H9 (cell line): ENCODE data around the gene WDR75. TPM values are rescaled to one million over a fixed set of nuclear protein-coding genes. Genes with fewer than 3 reads are reported as not detected.

Source experiments
- DNase-seq: peaks from one replicate; pipeline ENCODE4 v3.0.0-alpha.2; 2017
- H2AFZ ChIP-seq: one replicate; pipeline ENCODE4 v1.6.1; 2013; ENCODE audit warnings: mild to moderate bottlenecking, low read length, control low read depth, moderate library complexity
- H2AK5ac ChIP-seq: 2 replicates; pipeline ENCODE4 v1.6.1; 2013; ENCODE audit warnings: low read length, control low read depth, mixed read lengths; ENCODE audit not compliant: insufficient read length
- H2BK120ac ChIP-seq: one replicate; pipeline ENCODE4 v1.6.1; 2013; ENCODE audit warnings: low read depth, mild to moderate bottlenecking, low read length, control low read depth, inconsistent platforms; ENCODE audit not compliant: poor library complexity, severe bottlenecking
- H2BK12ac ChIP-seq: 2 replicates; pipeline ENCODE4 v1.6.1; 2013; ENCODE audit warnings: low read length, control low read depth, mixed read lengths, low read depth; ENCODE audit not compliant: insufficient read length
- H2BK15ac ChIP-seq: 2 replicates; pipeline ENCODE4 v1.6.1; 2013; ENCODE audit warnings: low read depth, low read length, control low read depth
- H2BK20ac ChIP-seq: one replicate; pipeline ENCODE4 v1.6.1; 2013; ENCODE audit warnings: low read depth, mild to moderate bottlenecking, low read length, control low read depth, inconsistent platforms; ENCODE audit not compliant: poor library complexity, severe bottlenecking
- H2BK5ac ChIP-seq: 2 replicates; pipeline ENCODE4 v1.6.1; 2013; ENCODE audit warnings: low read length, control low read depth, mixed read lengths; ENCODE audit not compliant: insufficient read length
- H3K14ac ChIP-seq: 2 replicates; pipeline ENCODE4 v1.6.1; 2013; ENCODE audit warnings: low read length, control low read depth; ENCODE audit not compliant: insufficient read depth
- H3K18ac ChIP-seq: 2 replicates; pipeline ENCODE4 v1.6.1; 2013; ENCODE audit warnings: low read depth, mild to moderate bottlenecking, mixed read lengths, low read length, control low read depth; ENCODE audit not compliant: insufficient read length
- H3K23ac ChIP-seq: 2 replicates; pipeline ENCODE4 v1.6.1; 2013; ENCODE audit warnings: low read length, control low read depth, mixed read lengths, low read depth; ENCODE audit not compliant: insufficient read length
- H3K23me2 ChIP-seq: 2 replicates; pipeline ENCODE4 v1.6.1; 2013; ENCODE audit warnings: low read depth, mild to moderate bottlenecking, mixed read lengths, low read length, control low read depth; ENCODE audit not compliant: insufficient read length, poor library complexity, severe bottlenecking
- H3K27ac ChIP-seq: 2 replicates; pipeline ENCODE4 v1.5.1; 2013; ENCODE audit warnings: low read length, control low read depth, mixed read lengths, low read depth; ENCODE audit not compliant: insufficient read length
- H3K27me3 ChIP-seq: 2 replicates; pipeline ENCODE4 v1.6.1; 2013; ENCODE audit warnings: low read length, control low read depth, inconsistent platforms; ENCODE audit not compliant: insufficient read depth
- H3K4ac ChIP-seq: 2 replicates; pipeline ENCODE4 v1.6.1; 2013; ENCODE audit warnings: low read depth, mild to moderate bottlenecking, control low read depth, inconsistent platforms, low read length, moderate library complexity
- H3K4me1 ChIP-seq: 2 replicates; pipeline ENCODE4 v1.6.1; 2013; ENCODE audit warnings: low read length, control low read depth, inconsistent platforms; ENCODE audit not compliant: insufficient read depth
- H3K4me2 ChIP-seq: 2 replicates; pipeline ENCODE4 v1.6.1; 2013; ENCODE audit warnings: low read length, control low read depth, mixed read lengths; ENCODE audit not compliant: insufficient read length, insufficient read depth
- H3K56ac ChIP-seq: 2 replicates; pipeline ENCODE4 v1.6.1; 2013; ENCODE audit warnings: low read depth, mild to moderate bottlenecking, mixed read lengths, low read length, control low read depth; ENCODE audit not compliant: insufficient read length
- H3K79me1 ChIP-seq: 2 replicates; pipeline ENCODE4 v1.6.1; 2013; ENCODE audit warnings: low read depth, mild to moderate bottlenecking, moderate library complexity, low read length, control low read depth, inconsistent platforms; ENCODE audit not compliant: insufficient read depth, poor library complexity, severe bottlenecking
- H3K79me2 ChIP-seq: 2 replicates; pipeline ENCODE4 v1.6.1; 2013; ENCODE audit warnings: low read length, control low read depth, inconsistent platforms; ENCODE audit not compliant: insufficient read depth
- H3K9ac ChIP-seq: 2 replicates; pipeline ENCODE4 v1.6.1; 2013; ENCODE audit warnings: low read length, control low read depth, mixed read lengths; ENCODE audit not compliant: insufficient read length; ENCODE audit errors: extremely low read depth
- H3K9me3 ChIP-seq: one replicate; pipeline ENCODE4 v1.6.1; 2013; ENCODE audit warnings: low read depth, low read length, inconsistent platforms; ENCODE audit not compliant: control insufficient read depth
- H3T11ph ChIP-seq: one replicate; pipeline ENCODE4 v1.6.1; 2013; ENCODE audit warnings: mild to moderate bottlenecking, low read length, control low read depth, inconsistent platforms
- H4K20me1 ChIP-seq: one replicate; pipeline ENCODE4 v1.6.1; 2013; ENCODE audit not compliant: control insufficient read depth, insufficient read length, insufficient read depth
- H4K5ac ChIP-seq: 2 replicates; pipeline ENCODE4 v1.6.1; 2013; ENCODE audit warnings: low read depth, mild to moderate bottlenecking, mixed read lengths, low read length, control low read depth; ENCODE audit not compliant: insufficient read length
- H4K8ac ChIP-seq: replicated peaks from 2 replicates; pipeline ENCODE4 v1.6.1; 2013; ENCODE audit warnings: low read length, control low read depth, mixed read lengths, low read depth; ENCODE audit not compliant: insufficient read length
- H4K91ac ChIP-seq: 2 replicates; pipeline ENCODE4 v1.6.1; 2013; ENCODE audit warnings: low read depth, mild to moderate bottlenecking, moderate library complexity, mixed read lengths, low read length, control low read depth; ENCODE audit not compliant: insufficient read length
- H3K27ac Mint-ChIP-seq, 3 experiments: 2 replicates in 2 of 3; 3 replicates in 1 of 3; pipeline ENCODE4 v1.8.0; 2020 to 2021; ENCODE audit warnings: mixed read lengths in 3 of 3, mild to moderate bottlenecking in 1 of 3, moderate library complexity in 1 of 3
- H3K27me3 Mint-ChIP-seq: 2 replicates; pipeline ENCODE4 v1.8.0; 2021; ENCODE audit warnings: low read depth, mild to moderate bottlenecking, moderate library complexity, mixed read lengths
- H3K36me3 Mint-ChIP-seq, 3 experiments: 2 replicates in 2 of 3; 3 replicates in 1 of 3; pipeline ENCODE4 v1.8.0; 2020 to 2021; ENCODE audit warnings: low read depth in 3 of 3, mixed read lengths in 3 of 3; ENCODE audit not compliant: insufficient read depth in 1 of 3
- H3K4me1 Mint-ChIP-seq, 2 experiments: 2 replicates each; pipeline ENCODE4 v1.8.0; 2020; ENCODE audit warnings: mixed read lengths in 2 of 2
- H3K4me3 Mint-ChIP-seq, 2 experiments: 2 replicates in 1 of 2; 3 replicates in 1 of 2; pipeline ENCODE4 v1.8.0; 2020 to 2021; ENCODE audit warnings: mild to moderate bottlenecking in 2 of 2, mixed read lengths in 2 of 2, moderate library complexity in 1 of 2
- H3K9me3 Mint-ChIP-seq, 2 experiments: 2 replicates in 1 of 2; 3 replicates in 1 of 2; pipeline ENCODE4 v1.8.0; 2020; ENCODE audit warnings: mild to moderate bottlenecking in 2 of 2, mixed read lengths in 2 of 2, moderate library complexity in 1 of 2
- CTCF ChIP-seq: fragments of 200-600 bp; sonication (generic); conservative IDR thresholded peaks from 3 replicates; pipeline ENCODE4 v1.8.0; 2021; ENCODE audit warnings: antibody characterized with exemption, mild to moderate bottlenecking
- WGBS: extraction: QIAGEN DNeasy Blood & Tissue Kit; methylation state at CpG from one replicate; pipeline ENCODE4 v1.1.7; 2013; ENCODE audit warnings: missing lambda C conversion rate, low lambda C conversion rate, mixed read lengths; ENCODE audit not compliant: insufficient read length; ENCODE audit errors: extremely low coverage; 5-methylcytosine and 5-hydroxymethylcytosine counted together
- total RNA-seq: library from RNA; stranded (reverse); gene quantifications from 2 replicates; pipeline ENCODE4 v1.2.1, GENCODE V29; 2021

The WDR75 gene
- total RNA-seq, 1 experiment from 2014 or later = 80.6 TPM

- H2AK5ac ChIP-seq = no peak overlapping the region
- H2BK20ac ChIP-seq = no peak overlapping the region
- no peak overlapping the region for H3K23ac ChIP-seq
- no peak overlapping the region for H3T11ph ChIP-seq
- no peak overlapping the region for H3K9ac ChIP-seq
- H4K8ac ChIP-seq = no peak overlapping the region
- Mint-ChIP-seq H3K27me3 (peaks cover 4% of the 10 kb centered on the region; the same call in 1 of the 2 replicates), H3K4me3 (no peak overlapping the region), H3K36me3 (no peaks in the 10 kb centered on the region), H3K9me3 (no peaks in the 10 kb centered on the region; a peak in 1 of 5 replicates), H3K27ac (no peak overlapping the region), H3K4me1 (no peaks in the 10 kb centered on the region)
- no peak overlapping the region for H3K56ac ChIP-seq
- no peak overlapping the region for H3K27ac ChIP-seq
- H3K79me2 ChIP-seq = no peaks in the 10 kb centered on the region
- no peak overlapping the region for H2BK12ac ChIP-seq
- H2BK120ac ChIP-seq = no peak overlapping the region
- no peak overlapping the region for H2AFZ ChIP-seq
- H3K79me1 ChIP-seq = no peaks in the 10 kb centered on the region
- no peaks in the 10 kb centered on the region for H3K9me3 ChIP-seq
- H3K27me3 ChIP-seq = no peaks in the 10 kb centered on the region
- H3K4ac ChIP-seq = no peak overlapping the region
- H3K4me2 ChIP-seq = no peak overlapping the region
- no CpG with 5 or more reads among the region's 3 CpGs for WGBS
- DNase-seq = no peak
- H3K14ac ChIP-seq = no peak overlapping the region
- no peaks in the 10 kb centered on the region for H3K23me2 ChIP-seq
- H4K91ac ChIP-seq = no peak overlapping the region
- no peak overlapping the region for H3K18ac ChIP-seq
- H4K5ac ChIP-seq = no peak overlapping the region
- H2BK15ac ChIP-seq = no peak overlapping the region
- no peaks in the 10 kb centered on the region for H3K4me1 ChIP-seq
- no peak overlapping the region for H2BK5ac ChIP-seq
- no peaks in the 10 kb centered on the region for H4K20me1 ChIP-seq
- no peak for TF ChIP-seq CTCF
Observed at GRCh38 chr2:189514104-189514503, 72.8 kb downstream of the WDR75 start.
